Brain pericyte (primary cell): ENCODE data around the gene MAP7D3.

Experiments used
- DNase-seq: peaks from one replicate; pipeline ENCODE4 v3.0.0-alpha.2; 2012; ENCODE audit warnings: low read depth, low spot score

The MAP7D3 gene

DNA sequence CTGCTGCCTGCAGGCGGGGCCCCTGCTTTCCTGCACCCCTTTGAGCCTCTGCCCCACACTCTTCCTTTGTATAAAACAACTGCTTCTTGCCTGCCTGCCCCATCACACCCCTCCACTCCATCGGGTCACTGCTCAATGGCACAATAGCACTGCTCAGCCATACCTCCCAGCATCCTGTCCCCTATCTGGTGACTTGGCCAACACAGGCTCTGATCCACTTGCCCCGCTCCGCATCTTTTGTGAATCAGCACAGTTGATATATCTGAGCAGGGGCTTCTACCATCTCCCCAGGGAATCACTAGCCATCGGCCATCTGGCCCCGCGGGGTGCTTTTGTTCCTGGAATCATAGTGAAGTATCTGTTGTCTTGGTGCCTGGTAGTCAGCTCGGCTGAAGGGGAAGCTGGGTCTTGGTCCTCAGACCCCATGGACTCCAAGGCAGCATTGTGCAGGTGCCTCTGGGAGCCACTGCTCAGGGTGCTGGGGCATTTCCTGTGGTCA is 45.3 kb downstream of the MAP7D3 start:
- no peak for DNase-seq

- DNase-seq = no peak
Measured at GRCh38 chrX:136204571-136204970, 46.6 kb downstream of the MAP7D3 start.

DNA sequence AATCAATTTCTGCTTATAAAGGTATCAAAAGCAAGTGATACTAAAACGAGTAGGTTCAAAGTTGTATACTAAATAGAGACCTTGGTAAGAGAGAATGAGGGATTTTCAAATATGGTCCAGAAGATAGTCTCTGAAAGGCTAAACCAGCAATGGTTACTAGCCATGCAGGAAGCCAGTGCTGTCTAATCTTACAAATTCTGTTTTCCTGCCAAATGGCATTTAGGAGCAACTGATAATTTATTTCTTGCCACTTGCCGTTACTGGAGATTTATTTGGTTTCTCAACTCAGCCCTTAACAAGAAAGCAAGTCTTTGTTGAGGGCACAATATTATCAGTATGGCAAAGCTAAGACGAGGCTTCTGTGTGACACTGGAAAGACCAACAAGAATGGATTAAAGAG is 47.2 kb downstream of the MAP7D3 start:
- DNase-seq = no peak

DNA sequence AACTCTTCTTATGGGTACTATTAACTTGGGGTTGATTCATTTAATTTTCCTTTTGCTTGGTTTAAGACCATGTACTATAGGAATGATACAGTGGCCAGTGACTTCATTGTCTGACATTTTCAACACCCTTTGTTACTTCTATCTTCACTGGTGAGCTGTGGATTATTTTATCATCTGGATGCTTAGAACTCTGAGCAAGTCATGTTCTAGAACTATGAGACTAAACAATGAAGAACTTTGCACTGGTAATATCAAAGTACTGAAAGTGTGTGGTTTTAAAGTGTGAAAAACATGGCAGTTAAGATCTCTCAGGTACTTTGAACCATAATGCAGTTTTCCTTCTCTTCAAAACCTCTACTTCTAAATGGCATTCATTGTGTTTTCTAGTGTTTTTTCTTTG is 47.8 kb downstream of the MAP7D3 start:
- DNase-seq = no peak

GRCh38 chrX:136202889-136203288 is 48.3 kb downstream of the MAP7D3 start:
- DNase-seq = no peak

DNA sequence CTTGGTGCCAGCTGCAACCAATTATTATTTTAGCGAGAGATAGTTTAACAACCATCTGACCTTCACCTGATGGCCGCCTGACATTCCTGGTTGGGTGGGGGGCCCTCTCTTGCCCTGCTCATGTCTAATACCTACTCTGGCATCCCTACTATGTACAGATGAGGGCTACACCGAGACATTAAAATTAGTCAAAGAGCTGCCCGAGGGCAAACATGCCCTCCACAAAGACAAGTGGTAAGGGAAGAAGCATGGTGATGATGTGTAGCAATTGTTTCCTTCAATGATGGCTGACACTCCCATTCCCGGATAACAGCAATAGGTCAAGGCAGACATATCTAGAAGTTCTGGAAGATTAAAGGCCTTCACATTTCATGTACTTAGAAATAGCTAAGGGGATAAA is 49.6 kb downstream of the MAP7D3 start:
- no peak for DNase-seq

DNA sequence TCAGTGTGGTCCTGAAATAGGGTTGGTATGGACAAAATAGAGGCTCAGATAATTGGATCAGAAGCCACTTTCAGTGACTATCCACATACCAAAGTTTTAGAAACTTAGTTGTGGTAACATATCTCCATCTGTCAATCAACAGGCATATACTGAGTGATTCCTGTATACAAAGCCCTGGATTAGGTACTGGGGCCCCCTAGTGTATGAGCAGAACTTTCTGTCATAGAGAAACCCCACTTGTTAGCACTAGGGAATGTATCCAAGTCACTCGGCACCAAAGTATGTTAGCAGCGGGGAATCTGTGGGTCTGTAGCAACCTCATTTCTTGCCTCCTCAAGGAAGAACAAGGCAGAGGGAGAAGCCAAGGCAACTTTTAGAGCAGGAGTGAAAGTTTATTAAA is 50.7 kb downstream of the MAP7D3 start:
- no peak for DNase-seq

DNA sequence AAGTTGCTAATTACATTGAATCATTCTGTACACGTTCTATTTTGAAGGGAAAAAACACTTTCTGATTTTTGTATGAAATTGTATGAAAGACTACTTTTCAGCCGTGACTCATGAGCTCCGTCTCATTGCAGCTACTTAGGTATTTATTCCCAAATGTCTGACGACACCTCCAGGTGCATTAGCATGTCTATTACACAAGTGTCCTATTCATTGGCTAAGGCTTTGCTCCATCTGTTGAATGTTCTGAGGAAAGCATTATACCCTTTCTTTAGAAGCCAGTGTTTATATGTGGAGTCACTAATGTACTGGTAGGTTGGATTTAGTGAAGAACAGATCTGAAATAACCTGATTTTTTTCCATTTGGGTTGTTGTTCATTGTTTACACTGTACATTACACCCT is 51.8 kb downstream of the MAP7D3 start:
- DNase-seq = no peak

DNA sequence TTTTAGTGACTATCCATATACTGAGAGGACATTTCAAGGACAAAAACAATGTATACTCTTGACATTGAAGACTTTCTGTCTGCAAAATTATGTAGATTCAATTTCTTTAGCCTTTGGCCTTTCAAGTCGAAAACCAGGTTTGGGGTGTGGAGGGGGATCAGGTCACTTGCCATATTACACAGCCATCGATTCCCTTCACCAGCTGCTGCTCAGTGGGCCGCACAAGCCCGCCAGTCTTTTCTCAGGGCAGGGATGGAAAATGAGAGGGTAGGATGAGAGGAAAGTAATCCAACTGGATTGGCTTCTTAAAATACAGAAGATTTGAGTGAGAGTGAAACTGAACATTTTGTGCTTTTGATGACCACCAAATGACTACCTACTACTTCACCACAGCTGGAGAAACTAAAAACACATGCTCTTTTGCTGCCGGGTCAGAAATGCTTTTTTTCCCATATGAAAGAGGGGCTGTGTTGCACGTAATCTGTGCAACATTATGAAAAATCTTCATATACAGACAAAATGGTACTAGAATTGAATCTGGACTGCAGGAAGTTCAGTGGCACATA is 52.4 kb downstream of the MAP7D3 start:
- no peak for DNase-seq

GRCh38 chrX:136198010-136198409 is 53.2 kb downstream of the MAP7D3 start:
- no peak for DNase-seq

DNA sequence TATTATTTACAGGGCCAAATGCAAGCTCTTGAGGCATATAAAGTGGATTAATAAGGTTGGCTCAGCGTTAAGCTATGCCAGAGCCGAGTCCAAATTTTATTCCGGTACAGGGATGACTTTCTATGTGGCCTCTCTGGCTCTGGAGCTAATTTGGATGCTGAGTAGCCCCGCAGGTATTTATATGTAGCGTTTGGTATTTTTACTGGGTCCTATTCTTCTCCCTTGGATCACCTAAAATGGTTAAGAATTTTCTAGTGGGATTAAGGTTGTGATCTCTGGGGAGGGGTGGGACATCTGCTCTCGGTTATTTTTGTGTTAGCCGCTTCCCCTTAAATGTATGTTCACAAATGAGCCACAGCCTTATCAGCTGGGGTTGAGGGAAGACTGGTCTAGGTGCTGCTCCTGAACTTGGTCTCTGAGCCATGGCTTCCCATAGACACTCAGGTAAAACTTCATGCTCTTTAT is 54.5 kb downstream of the MAP7D3 start:
- DNase-seq = no peak

DNA sequence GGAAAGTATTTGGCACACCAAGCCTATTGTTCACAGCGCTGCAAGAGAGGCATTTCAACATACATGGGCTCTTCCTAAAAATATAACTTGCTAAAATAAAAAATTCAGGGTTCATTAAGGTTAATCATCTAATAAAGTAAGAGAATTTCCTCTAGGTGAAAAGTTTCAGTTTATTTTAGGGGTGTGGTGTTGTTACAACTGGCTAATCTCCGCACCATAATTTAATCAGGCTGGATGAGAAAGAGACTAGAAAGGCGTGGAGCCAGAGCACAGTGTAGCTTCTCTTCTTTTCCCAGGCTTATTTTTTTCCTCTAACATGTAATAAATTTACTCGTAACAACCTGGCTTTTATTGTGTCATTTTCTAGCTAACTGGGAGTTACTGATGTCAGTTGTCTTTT is 56.0 kb downstream of the MAP7D3 start:
- DNase-seq = no peak

DNA sequence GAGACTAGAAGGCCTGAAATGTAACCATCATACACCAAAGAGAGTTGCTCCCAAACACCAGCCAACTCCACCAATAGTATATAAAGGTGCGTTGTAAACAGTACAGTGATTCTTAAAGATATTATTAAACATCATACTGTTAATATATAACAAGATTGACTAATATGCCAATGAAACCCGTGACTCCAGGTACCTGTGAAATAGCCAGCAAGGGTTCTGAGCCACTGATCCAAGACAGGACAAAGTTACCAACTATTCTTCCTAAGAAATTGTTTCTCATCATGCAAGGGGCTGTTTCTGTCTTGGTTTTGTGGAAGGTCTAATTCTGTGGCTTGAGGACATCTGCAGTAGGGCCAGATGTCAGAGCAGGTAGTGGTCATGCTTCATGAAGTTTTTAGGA is 56.7 kb downstream of the MAP7D3 start:
- no peak for DNase-seq

- DNase-seq = no peak
Measured at GRCh38 chrX:136193771-136194170, 57.4 kb downstream of the MAP7D3 start.

- no peak for DNase-seq
Measured at GRCh38 chrX:136192839-136193414, 58.3 kb downstream of the MAP7D3 start.

GRCh38 chrX:136192135-136192534 is 59.1 kb downstream of the MAP7D3 start:
- DNase-seq = no peak

GRCh38 chrX:136191171-136191570 is 60.0 kb downstream of the MAP7D3 start:
- DNase-seq = no peak

DNA sequence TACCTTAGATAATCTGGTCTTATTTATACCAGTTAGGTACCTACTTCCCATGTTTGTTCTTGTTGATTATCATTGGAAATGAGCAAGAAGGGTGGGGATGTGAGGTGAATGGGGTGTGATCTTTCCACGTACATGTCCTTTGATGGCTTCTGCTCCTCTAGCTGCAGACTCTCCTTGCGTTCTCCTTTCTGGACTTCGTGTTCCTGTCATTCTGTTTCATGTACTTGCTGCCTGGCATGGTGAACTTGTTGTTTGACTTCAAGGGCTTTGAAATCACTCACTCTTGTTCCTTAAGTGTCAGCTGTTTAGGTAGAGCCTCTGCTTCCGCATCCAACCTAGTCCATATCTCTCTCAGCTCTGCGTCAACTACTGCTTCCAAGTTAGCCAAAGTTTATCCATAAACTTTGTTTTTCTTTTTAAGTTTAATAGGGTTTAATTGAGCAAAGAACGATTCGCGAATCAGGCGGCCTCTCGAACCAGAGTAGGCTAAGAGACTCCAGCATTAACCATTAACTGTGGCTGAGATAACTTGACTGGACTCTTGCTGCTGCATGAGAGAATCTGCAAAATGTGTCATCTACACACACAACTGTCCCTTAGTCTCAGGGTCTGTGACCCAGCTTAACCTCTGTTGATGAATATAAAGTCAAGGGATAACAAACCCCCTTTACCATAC is 61.0 kb downstream of the MAP7D3 start:
- no peak for DNase-seq

GRCh38 chrX:136189222-136189621 is 62.0 kb downstream of the MAP7D3 start:
- DNase-seq = no peak

GRCh38 chrX:136186023-136186413 is 65.2 kb downstream of the MAP7D3 start:
- DNase-seq = no peak

DNA sequence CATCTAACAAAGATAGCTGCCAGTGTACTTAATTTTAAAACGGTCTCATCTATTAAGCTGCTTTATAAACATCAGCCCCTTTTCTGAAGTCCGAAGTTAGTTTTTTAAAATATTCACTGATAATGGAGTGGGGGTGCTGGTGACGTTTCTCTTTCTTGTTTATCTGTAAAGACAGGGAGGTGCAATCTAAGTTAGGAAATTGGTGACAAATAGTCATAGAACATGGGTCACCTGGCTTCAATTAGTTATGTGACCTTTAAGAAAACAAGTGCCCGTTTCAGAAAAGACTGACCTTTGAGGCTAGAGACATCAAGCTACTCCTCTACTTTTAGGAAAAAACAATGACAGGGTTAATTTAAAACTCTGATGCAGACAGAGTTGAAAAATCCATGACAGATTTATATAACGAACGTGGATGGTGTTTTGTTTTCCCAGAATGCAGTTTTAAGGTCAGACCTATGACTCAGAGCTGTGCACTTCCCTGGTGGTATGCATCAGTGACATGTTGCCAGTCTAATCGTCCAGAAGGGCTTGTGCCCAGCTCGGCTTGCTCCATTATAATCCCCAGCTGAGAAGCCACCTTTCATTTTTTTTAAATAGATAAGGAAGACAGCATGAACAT is 65.7 kb downstream of the MAP7D3 start:
- no peak for DNase-seq

- no peak for DNase-seq
Measured at GRCh38 chrX:136183917-136184316, 67.3 kb downstream of the MAP7D3 start.

DNA sequence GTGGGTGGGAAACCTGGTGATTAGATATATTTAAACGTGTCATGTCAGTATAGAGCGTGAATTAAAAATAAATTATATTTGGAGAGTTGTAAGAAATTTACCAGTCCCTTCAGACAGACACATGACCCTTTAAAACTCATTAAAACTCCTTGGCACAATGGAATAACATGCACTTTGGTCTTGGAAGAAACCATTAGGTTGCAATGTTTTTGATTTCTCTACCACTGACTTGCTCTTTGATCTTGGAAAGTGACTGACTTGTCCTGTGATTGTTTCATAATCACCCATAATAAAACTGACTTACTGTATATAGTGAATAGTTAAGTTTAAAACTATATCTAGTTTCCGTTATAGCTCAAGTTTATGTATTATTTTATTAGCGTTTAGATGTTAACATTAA is 68.0 kb downstream of the MAP7D3 start:
- no peak for DNase-seq
